HG03520 (cell line): ENCODE results near the gene SH3RF3.

ENCODE experiments used
- ATAC-seq: cut with Tn5 transposase; IDR thresholded peaks from one replicate; pipeline ENCODE4 v1.9.1; 2021; ENCODE audit warnings: mild to moderate bottlenecking, moderate library complexity; ENCODE audit not compliant: unreplicated experiment

Gene SH3RF3

GRCh38 chr2:109427661-109428091 is 298.7 kb downstream of the SH3RF3 start:
- ATAC-seq, result no peak

DNA sequence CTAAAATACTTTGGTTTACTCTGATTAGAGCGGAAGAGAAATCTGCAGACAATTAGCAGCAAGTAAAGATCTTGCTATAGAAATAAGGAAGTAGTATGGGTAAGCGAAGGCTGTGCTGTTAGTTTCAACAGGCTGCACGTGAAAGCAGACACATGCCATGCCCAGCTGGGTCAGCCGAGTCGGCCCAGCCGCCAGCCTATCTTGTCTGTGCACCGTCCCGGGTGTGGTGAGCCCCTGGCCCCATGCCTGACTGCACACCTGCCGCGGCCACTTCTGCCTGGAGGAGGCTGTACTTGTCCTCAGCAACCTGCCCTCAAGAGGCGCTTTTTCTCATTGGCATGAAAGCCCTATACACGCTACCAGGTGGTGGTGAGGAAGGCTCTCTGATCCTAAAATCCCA is 299.3 kb downstream of the SH3RF3 start:
- ATAC-seq, result no peak

GRCh38 chr2:109428841-109429566 is 300.0 kb downstream of the SH3RF3 start:
- no peak for ATAC-seq

GRCh38 chr2:109429567-109430328 is 300.7 kb downstream of the SH3RF3 start:
- ATAC-seq, result no peak

- no peak for ATAC-seq
Measured at GRCh38 chr2:109430329-109430636, 301.3 kb downstream of the SH3RF3 start.

DNA sequence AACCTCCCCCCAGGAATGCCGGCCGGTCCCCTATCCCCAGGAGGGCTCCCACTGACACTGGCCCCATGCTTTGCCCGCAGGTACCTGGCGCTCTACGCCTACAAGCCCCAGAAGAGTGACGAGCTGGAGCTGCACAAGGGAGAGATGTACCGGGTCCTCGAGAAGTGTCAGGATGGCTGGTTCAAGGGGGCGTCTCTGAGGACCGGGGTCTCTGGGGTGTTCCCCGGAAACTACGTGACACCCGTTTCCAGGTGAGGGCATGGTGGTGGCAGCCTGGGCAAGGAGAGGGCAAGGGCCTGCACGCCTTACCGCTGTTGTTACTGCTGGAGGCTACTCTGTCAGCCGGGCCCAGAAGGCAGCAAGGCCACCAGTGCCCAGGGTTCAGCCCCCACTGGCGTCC is 303.4 kb downstream of the SH3RF3 start:
- no peak for ATAC-seq

- no peak for ATAC-seq
Measured at GRCh38 chr2:109433486-109433885, 304.5 kb downstream of the SH3RF3 start.

- no peak for ATAC-seq
Measured at GRCh38 chr2:109433926-109434325, 304.9 kb downstream of the SH3RF3 start.

DNA sequence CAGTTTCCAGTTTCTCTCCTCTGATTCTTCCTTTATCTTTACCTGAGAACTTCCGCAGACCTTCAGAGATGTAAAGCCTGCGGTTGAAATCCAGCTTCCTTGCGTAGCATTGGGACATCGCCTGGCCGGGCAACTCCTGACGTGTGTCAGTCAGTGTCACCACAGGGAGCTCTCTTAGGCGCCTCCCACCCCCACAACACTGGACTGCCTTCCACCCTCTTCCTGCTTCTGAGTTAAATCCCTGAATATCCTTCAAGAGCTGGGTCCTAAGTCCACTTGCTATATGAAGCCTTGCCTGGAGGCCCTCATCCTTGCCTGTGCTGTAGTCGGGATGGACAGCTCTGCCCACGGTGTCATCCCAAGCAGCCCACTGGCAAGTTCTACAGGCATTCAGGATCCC is 305.3 kb downstream of the SH3RF3 start:
- no peak for ATAC-seq

DNA sequence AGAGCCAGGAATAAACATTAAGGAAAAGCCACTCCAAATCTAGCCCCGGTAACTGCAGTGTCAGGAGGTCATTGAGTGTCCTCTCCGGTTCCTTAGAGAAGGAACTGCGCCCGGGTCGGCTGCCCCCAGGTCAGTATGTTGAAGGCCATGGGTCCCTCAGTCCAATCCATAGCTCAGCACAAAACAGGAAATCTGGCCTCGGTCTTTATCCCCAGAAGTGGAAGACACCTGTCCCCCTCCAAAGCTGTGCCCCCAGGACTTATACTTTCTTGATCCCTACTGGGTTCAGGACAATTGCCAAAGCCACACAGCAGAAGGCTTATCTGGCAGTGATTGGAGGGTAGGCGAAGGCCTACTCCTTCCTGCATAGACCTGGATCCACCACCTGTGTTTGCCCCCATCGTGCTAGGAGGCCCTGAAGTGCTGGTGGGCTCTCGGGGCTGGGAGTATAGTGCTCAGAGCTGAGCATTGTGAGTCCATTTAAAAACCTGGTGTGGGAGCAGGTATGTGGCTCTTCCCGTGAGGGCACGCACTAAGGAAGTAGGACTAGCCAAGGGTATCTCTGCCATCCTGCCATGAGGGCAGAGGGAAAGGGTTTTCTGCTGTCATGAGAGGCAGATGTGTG is 306.2 kb downstream of the SH3RF3 start:
- no peak for ATAC-seq

DNA sequence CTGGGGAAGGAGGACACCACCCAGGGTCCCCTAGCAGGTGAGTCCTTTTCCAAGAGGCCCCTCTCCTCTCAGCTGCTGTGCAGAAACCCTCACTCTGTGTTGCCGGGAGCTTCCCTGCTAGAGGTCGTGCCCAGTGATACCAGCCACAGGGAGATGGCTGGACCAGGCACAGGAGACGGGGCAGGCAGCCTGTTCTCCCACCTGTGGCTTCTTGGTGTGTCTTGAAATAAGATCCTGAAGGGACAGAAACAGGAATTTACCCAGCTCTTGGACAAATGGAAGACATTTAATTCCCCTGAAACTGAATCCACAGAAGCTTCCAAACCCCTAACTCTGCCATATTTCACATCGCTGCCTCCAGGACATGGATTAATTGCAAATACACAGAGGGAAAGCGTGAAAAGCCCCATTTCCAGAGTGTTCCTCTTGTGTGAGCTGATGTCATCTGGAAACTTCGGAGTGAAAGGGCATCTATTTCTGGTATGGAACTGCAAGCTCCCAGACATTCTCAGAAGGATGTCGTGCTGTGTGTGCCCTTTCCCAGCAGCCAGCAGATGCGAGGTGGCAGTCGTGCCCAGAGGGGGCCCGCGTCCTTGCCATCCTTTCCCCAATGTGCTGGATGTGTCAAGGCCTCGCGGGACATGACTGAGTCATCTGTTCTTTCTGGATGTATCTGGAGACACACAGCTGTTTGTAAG is 307.0 kb downstream of the SH3RF3 start:
- ATAC-seq, result no peak

- no peak for ATAC-seq
Measured at GRCh38 chr2:109436610-109437225, 307.7 kb downstream of the SH3RF3 start.

GRCh38 chr2:109437325-109438090 is 308.5 kb downstream of the SH3RF3 start:
- no peak for ATAC-seq

- ATAC-seq, result no peak
Measured at GRCh38 chr2:109438146-109438545, 309.1 kb downstream of the SH3RF3 start.

DNA sequence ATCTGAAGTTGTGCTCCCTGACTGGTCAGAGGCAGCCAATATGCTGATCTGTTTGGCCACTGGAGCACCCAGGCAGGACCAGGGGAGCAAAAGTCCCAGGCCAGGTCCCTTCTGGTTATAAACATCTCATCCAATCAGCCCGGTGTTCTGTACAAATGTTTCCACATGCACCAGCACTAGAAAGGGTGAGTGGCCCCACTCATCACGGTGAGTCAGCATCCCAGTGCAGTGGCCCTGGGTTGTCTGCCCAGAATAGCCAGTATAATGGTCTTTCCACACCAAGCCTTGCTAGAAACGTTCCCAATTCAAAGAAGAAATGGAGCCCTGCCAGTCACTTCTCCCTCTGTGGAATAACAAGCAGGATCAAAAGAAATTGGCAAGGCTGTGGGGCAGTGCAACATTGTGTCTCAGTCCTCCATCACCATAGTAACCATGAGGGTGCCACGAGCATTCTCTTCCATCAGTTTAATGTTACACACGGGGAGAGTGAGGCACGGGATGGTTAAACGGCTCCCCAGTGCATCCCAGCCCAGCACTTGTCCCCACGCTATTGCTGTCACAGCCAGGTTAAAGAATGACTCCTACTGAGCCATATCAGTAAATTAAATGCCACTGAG is 309.9 kb downstream of the SH3RF3 start:
- no peak for ATAC-seq

GRCh38 chr2:109439390-109439786 is 310.4 kb downstream of the SH3RF3 start:
- no peak for ATAC-seq

- ATAC-seq, result no peak
Measured at GRCh38 chr2:109439986-109440385, 311.0 kb downstream of the SH3RF3 start.

DNA sequence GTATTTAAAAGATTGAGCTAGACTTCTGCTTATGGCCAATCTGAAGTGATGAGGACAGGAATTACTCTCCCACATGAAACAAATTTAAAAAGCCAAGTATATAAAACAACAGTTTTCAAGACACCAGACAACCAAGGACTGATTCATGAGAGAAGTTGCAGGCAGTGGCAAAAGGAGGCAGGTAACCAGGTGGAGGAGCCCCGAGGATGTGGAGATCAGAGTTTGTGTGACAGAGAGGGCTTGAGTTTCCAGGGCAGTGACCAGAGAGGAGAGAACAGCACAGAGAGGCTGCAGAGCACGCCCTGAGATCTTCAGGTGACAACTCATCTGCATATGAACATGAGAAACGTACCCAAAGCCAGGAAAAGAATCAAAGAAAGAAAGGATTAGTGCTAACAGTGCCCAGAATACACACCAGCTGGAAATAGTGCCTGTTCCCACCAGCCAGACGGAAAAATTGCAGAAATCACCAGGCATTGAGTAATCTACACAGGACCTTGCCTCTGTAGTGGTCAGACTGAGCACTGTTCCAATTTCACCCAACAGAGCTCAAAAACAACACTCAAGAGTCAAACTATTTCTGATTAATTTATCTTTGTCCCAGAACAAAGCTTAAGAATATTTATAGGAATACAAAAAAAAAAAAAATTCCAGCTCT is 311.6 kb downstream of the SH3RF3 start:
- ATAC-seq, result no peak

GRCh38 chr2:109442715-109443319 is 313.8 kb downstream of the SH3RF3 start:
- ATAC-seq, result no peak
